GM23248 (cell line): Measurements from ENCODE around the gene EPHA2. TPM values are rescaled to one million over a fixed set of nuclear protein-coding genes. Genes with fewer than 3 reads are reported as not detected.
A peak's percentile ranks its signal among the peaks of the same experiment; 100 is the strongest.

ENCODE experiments used
- DNase-seq: peaks from one replicate; pipeline ENCODE4 v3.0.0-alpha.2; 2015
- H2AFZ ChIP-seq: fragments of 200-600 bp; sonication (generic); 2 replicates; pipeline ENCODE4 v1.6.1; 2016; ENCODE audit warnings: antibody characterized with exemption
- H3F3A ChIP-seq: fragments of 200-600 bp; sonication (generic); 2 replicates; pipeline ENCODE4 v1.6.1; 2016; ENCODE audit warnings: mild to moderate bottlenecking, antibody characterized with exemption, mixed run types; ENCODE audit not compliant: insufficient read depth
- H3K27ac ChIP-seq: fragments of 200-600 bp; sonication (generic); 2 replicates; pipeline ENCODE4 v1.5.1; 2016; ENCODE audit warnings: mild to moderate bottlenecking
- H3K27me3 ChIP-seq: fragments of 200-600 bp; sonication (generic); replicated peaks from 2 replicates; pipeline ENCODE4 v1.6.1; 2016; ENCODE audit warnings: mild to moderate bottlenecking; ENCODE audit not compliant: insufficient read depth
- H3K36me3 ChIP-seq: fragments of 200-600 bp; sonication (generic); 2 replicates; pipeline ENCODE4 v1.6.1; 2016; ENCODE audit warnings: low read depth, mild to moderate bottlenecking
- H3K4me1 ChIP-seq: fragments of 200-600 bp; sonication (generic); 2 replicates; pipeline ENCODE4 v1.6.1; 2016; ENCODE audit warnings: mild to moderate bottlenecking; ENCODE audit not compliant: insufficient read depth
- H3K4me2 ChIP-seq: fragments of 200-600 bp; sonication (generic); one replicate; pipeline ENCODE4 v1.6.1; 2016; ENCODE audit warnings: mild to moderate bottlenecking; ENCODE audit not compliant: unreplicated experiment
- H3K4me3 ChIP-seq: fragments of 200-600 bp; sonication (generic); 2 replicates; pipeline ENCODE4 v1.5.1; 2016; ENCODE audit warnings: mild to moderate bottlenecking
- H3K79me2 ChIP-seq: fragments of 200-600 bp; sonication (generic); 2 replicates; pipeline ENCODE4 v1.6.1; 2016; ENCODE audit warnings: mild to moderate bottlenecking; ENCODE audit not compliant: insufficient read depth
- H3K9ac ChIP-seq: fragments of 200-600 bp; sonication (generic); 2 replicates; pipeline ENCODE4 v1.6.1; 2016; ENCODE audit warnings: mild to moderate bottlenecking
- H3K9me2 ChIP-seq: fragments of 200-600 bp; sonication (generic); 2 replicates; pipeline ENCODE4 v1.6.1; 2016; ENCODE audit warnings: mixed run types, mild to moderate bottlenecking, moderate library complexity; ENCODE audit not compliant: insufficient read depth
- H3K9me3 ChIP-seq: fragments of 200-600 bp; sonication (generic); one replicate; pipeline ENCODE4 v1.6.1; 2017; ENCODE audit warnings: low read depth
- H4K20me1 ChIP-seq: fragments of 200-600 bp; sonication (generic); 2 replicates; pipeline ENCODE4 v1.6.0; 2016; ENCODE audit not compliant: insufficient read depth
- EZH2 ChIP-seq: fragments of 200-600 bp; sonication (generic); IDR thresholded peaks from 2 replicates; pipeline ENCODE4 v1.6.1; 2018; ENCODE audit warnings: antibody characterized with exemption, mild to moderate bottlenecking; ENCODE audit not compliant: insufficient read depth, poor library complexity, severe bottlenecking
- EZH2phosphoT487 ChIP-seq: fragments of 200-600 bp; sonication (generic); IDR thresholded peaks from 2 replicates; pipeline ENCODE4 v1.6.1; 2018; ENCODE audit warnings: antibody characterized with exemption, moderate library complexity, mild to moderate bottlenecking, low read depth; ENCODE audit not compliant: insufficient read depth
- WGBS, 2 experiments: methylation state at CpG; one replicate each; pipeline ENCODE4 v1.1.6; 2015 to 2017; ENCODE audit warnings: low lambda C conversion rate in 2 of 2, low coverage in 1 of 2; ENCODE audit errors: missing lambda C conversion rate in 2 of 2; 5-methylcytosine and 5-hydroxymethylcytosine counted together
- in situ Hi-C: fragments of 300-500 bp; cut with MboI; formaldehyde crosslinking; loops from 2 replicates; pipeline ENCODE4 v1.15.0; 2020
- polyA plus RNA-seq: library from polyadenylated mRNA; unstranded; fragments of >200 nt; fragmentation: Nextera tagmentation; extraction: Ambion mirVana; gene quantifications from 2 replicates; pipeline ENCODE4 v1.2.1, GENCODE V29; 2016
- total RNA-seq: library from RNA; depleted of rRNA; stranded (reverse); fragments of >200 nt; shearing (Covaris generic); gene quantifications from 2 replicates; pipeline ENCODE4 v1.2.3, GENCODE V29; 2014

The EPHA2 gene
- total and polyA plus RNA-seq, 2 experiments from 2014 or later, result 8.8 to 21.7 TPM

DNA sequence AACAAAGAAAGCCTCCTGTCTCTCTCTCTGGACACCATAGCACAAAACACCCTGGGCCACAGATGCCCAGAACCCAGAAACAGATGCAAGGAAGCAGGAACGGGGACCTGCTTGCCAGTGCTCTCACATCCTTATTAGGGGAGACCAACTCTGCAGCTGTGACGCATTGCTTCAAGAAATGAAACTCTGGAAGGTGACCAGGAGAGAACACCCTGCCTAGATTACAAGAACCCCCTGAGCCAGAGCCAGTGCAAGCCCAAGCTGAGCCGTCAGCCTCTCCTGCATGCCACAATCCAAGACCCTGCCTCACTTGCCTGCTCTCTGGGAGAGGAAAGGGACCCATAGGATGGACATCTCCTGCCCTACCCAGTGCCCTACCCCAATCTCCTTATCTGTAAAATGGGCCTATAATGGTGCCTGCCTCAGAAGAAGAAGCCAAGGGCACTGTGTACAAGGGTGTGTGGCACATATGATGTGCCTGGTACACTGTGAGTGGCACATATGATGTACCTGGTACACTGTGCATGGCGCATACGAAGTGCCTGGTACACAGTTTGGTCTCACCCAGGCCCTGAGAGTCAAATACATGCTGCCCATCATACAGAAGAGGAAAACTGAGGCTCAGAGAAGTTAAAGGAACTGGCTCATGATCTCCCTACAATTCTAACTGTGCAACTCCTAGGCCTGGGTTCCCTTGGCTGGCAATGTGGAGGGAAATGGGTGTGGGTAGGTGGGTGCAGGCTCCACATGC lies 65.6 kb downstream of the EPHA2 start:
- no peak for TF ChIP-seq EZH2phosphoT487
- TF ChIP-seq EZH2, result no peak
- no peaks in the 10 kb centered on the region for H3K9me2 ChIP-seq
- no peaks in the 10 kb centered on the region for H3K9me3 ChIP-seq
- H2AFZ ChIP-seq, result no peak overlapping the region
- 0 out of 2 replicates have a peak, but pooled peaks cover 5% of the 10 kb centered on the region for H3F3A ChIP-seq
- no peak overlapping the region for H3K9ac ChIP-seq
- no peak overlapping the region for H3K4me3 ChIP-seq
- H3K36me3 ChIP-seq, result no peaks in the 10 kb centered on the region
- H3K4me2 ChIP-seq, result no peak overlapping the region
- H3K27ac ChIP-seq, result no peak overlapping the region
- WGBS, 2 experiments, result 76 to 85% methylated on average over 5 of the region's 5 CpGs
- in situ Hi-C loops, result loop anchor here (25.0 kb wide), 1 partner anchor 272 kb away; the partner anchor contains the start of genes FBXO42 and SZRD1
- no peak for DNase-seq
- H3K27me3 ChIP-seq, result no peaks in the 10 kb centered on the region
- peaks cover 11% of the 10 kb centered on the region for H3K4me1 ChIP-seq
- no peaks in the 10 kb centered on the region for H3K79me2 ChIP-seq
- H4K20me1 ChIP-seq, result no peaks in the 10 kb centered on the region

DNA sequence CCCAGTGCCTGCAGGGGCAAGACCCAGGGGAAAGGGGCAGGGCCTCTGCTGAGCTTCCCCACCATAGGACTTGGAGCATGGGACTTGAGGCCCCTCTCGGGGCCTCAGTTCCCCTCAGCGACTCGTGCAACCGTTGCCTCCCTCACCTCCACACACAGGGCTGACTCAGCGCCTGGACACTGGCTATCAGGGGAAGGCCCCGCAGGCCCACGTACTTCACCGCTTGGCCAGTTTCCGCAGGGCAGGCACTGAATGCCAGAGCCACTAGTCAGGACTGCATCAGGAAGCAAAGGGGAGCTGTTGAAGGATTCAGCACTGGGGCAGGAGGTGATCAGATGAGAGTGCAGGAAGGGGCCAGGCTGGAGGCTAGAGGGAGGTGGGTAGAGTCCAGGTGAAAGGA lies 66.9 kb downstream of the EPHA2 start:
- Histone ChIP-seq H3K4me3 (no peak overlapping the region), H3K4me1 (peaks cover 11% of the 10 kb centered on the region), H3F3A (0 out of 2 replicates have a peak, but pooled peaks cover 3% of the 10 kb centered on the region), H3K79me2 (no peaks in the 10 kb centered on the region), H3K9ac (no peak overlapping the region), H3K36me3 (no peaks in the 10 kb centered on the region), H3K27ac (0 out of 2 replicates have a peak overlapping the region, but pooled peaks have one; percentile 28), H2AFZ (no peak overlapping the region), H3K4me2 (no peak overlapping the region), H3K27me3 (no peaks in the 10 kb centered on the region), H4K20me1 (no peaks in the 10 kb centered on the region), H3K9me3 (no peaks in the 10 kb centered on the region), H3K9me2 (no peaks in the 10 kb centered on the region)
- peak; percentile 92 for DNase-seq
- in situ Hi-C loops, result loop anchor here (10.0 to 25.0 kb wide), 2 partner anchors 156 to 273 kb away; partner anchors contain the start of genes FBXO42 and SZRD1
- WGBS, 2 experiments, result 44 to 49% methylated on average over 8 to 9 of the region's 9 CpGs
- TF ChIP-seq EZH2phosphoT487 (no peak), EZH2 (no peak)

DNA sequence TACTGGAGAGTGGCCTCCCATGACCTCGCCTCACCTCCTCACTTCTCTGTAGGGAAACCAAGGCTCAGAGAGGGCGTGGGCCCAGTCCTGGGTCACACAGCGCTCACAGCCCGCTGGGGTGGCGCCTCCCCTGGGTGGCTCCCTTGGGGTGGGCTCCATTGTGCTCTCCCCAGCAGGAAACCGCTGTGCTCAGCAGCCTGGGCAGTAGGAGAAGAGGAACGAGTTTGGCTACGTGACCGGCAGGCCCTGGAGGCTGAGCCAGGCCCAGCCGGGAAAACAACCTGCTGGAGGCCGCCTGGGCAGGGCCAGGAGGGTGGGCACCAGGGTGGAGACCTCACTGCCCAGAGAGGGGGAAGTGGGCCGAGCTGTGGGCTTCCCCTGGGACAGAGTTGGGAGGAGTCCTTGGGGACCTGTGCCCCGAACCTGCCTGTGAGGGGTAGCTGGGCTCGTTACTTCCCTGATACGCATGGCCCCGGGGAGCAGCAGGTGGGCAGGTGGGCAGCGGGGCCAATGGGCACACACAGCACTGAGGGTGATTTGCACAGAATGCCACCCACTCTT lies 67.4 kb downstream of the EPHA2 start:
- H3K9ac ChIP-seq, result no peak overlapping the region
- no peaks in the 10 kb centered on the region for H4K20me1 ChIP-seq
- in situ Hi-C loops, result loop anchor here (10.0 to 25.0 kb wide), 2 partner anchors 156 to 274 kb away; partner anchors contain the start of genes FBXO42 and SZRD1
- WGBS, 2 experiments, result 87 to 88% methylated on average over 17 of the region's 17 CpGs
- H3K9me3 ChIP-seq, result no peaks in the 10 kb centered on the region
- H3K4me1 ChIP-seq, result peaks cover 11% of the 10 kb centered on the region
- H3K79me2 ChIP-seq, result no peaks in the 10 kb centered on the region
- no peaks in the 10 kb centered on the region for H3K36me3 ChIP-seq
- no peak overlapping the region for H3K4me2 ChIP-seq
- no peak for DNase-seq
- 0 out of 2 replicates have a peak overlapping the region, but pooled peaks have one; percentile 28 for H3K27ac ChIP-seq
- H3K4me3 ChIP-seq, result no peak overlapping the region
- TF ChIP-seq EZH2phosphoT487 (no peak), EZH2 (no peak)
- no peaks in the 10 kb centered on the region for H3K9me2 ChIP-seq
- H2AFZ ChIP-seq, result no peak overlapping the region
- no peaks in the 10 kb centered on the region for H3F3A ChIP-seq
- H3K27me3 ChIP-seq, result no peaks in the 10 kb centered on the region

DNA sequence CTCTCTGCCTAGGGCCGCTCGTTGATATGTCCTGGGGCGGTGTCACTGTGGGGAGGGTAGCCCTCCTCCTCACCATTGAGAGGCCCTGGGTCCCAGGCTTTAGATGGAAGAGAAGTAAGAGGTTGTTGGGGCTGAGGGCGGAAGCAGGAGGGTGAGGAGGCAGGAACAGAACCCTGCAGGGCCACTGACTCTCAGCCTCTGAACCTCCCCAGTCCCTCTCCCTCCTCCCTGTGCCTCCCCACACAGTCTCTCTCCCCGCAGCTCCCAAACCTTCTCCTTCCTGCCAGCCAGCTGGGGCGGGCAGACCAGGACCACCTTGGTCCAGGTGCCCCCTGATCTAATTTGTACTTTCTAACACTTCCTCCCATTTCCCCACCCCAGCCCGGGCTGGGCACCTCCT lies 68.1 kb downstream of the EPHA2 start:
- H3K27me3 ChIP-seq, result no peaks in the 10 kb centered on the region
- no peak overlapping the region for H2AFZ ChIP-seq
- H3K4me1 ChIP-seq, result peaks cover 11% of the 10 kb centered on the region
- H3K4me3 ChIP-seq, result no peak overlapping the region
- H3K36me3 ChIP-seq, result no peaks in the 10 kb centered on the region
- TF ChIP-seq EZH2phosphoT487 (no peak), EZH2 (no peak)
- no peak for DNase-seq
- WGBS, 2 experiments, result 65 to 72% methylated on average over 7 of the region's 7 CpGs
- H3F3A ChIP-seq, result no peaks in the 10 kb centered on the region
- H4K20me1 ChIP-seq, result no peaks in the 10 kb centered on the region
- H3K9me3 ChIP-seq, result no peaks in the 10 kb centered on the region
- in situ Hi-C loops, result loop anchor here (10.0 to 25.0 kb wide), 2 partner anchors 157 to 275 kb away; partner anchors contain the start of genes FBXO42 and SZRD1
- no peak overlapping the region for H3K9ac ChIP-seq
- no peak overlapping the region for H3K27ac ChIP-seq
- H3K9me2 ChIP-seq, result no peaks in the 10 kb centered on the region
- H3K79me2 ChIP-seq, result no peaks in the 10 kb centered on the region
- no peak overlapping the region for H3K4me2 ChIP-seq
